GM23248 (cell line): ENCODE results near the gene RFX2. TPM values are rescaled to one million over a fixed set of nuclear protein-coding genes. Genes with fewer than 3 reads are reported as not detected.
A peak's percentile ranks its signal among the peaks of the same experiment; 100 is the strongest.

Experiments used
- DNase-seq: peaks from one replicate; pipeline ENCODE4 v3.0.0-alpha.2; 2015
- H2AFZ ChIP-seq: fragments of 200-600 bp; sonication (generic); 2 replicates; pipeline ENCODE4 v1.6.1; 2016; ENCODE audit warnings: antibody characterized with exemption
- H3F3A ChIP-seq: fragments of 200-600 bp; sonication (generic); 2 replicates; pipeline ENCODE4 v1.6.1; 2016; ENCODE audit warnings: mild to moderate bottlenecking, antibody characterized with exemption, mixed run types; ENCODE audit not compliant: insufficient read depth
- H3K27ac ChIP-seq: fragments of 200-600 bp; sonication (generic); 2 replicates; pipeline ENCODE4 v1.5.1; 2016; ENCODE audit warnings: mild to moderate bottlenecking
- H3K27me3 ChIP-seq: fragments of 200-600 bp; sonication (generic); replicated peaks from 2 replicates; pipeline ENCODE4 v1.6.1; 2016; ENCODE audit warnings: mild to moderate bottlenecking; ENCODE audit not compliant: insufficient read depth
- H3K36me3 ChIP-seq: fragments of 200-600 bp; sonication (generic); 2 replicates; pipeline ENCODE4 v1.6.1; 2016; ENCODE audit warnings: low read depth, mild to moderate bottlenecking
- H3K4me1 ChIP-seq: fragments of 200-600 bp; sonication (generic); 2 replicates; pipeline ENCODE4 v1.6.1; 2016; ENCODE audit warnings: mild to moderate bottlenecking; ENCODE audit not compliant: insufficient read depth
- H3K4me2 ChIP-seq: fragments of 200-600 bp; sonication (generic); one replicate; pipeline ENCODE4 v1.6.1; 2016; ENCODE audit warnings: mild to moderate bottlenecking; ENCODE audit not compliant: unreplicated experiment
- H3K4me3 ChIP-seq: fragments of 200-600 bp; sonication (generic); 2 replicates; pipeline ENCODE4 v1.5.1; 2016; ENCODE audit warnings: mild to moderate bottlenecking
- H3K79me2 ChIP-seq: fragments of 200-600 bp; sonication (generic); 2 replicates; pipeline ENCODE4 v1.6.1; 2016; ENCODE audit warnings: mild to moderate bottlenecking; ENCODE audit not compliant: insufficient read depth
- H3K9ac ChIP-seq: fragments of 200-600 bp; sonication (generic); 2 replicates; pipeline ENCODE4 v1.6.1; 2016; ENCODE audit warnings: mild to moderate bottlenecking
- H3K9me2 ChIP-seq: fragments of 200-600 bp; sonication (generic); 2 replicates; pipeline ENCODE4 v1.6.1; 2016; ENCODE audit warnings: mixed run types, mild to moderate bottlenecking, moderate library complexity; ENCODE audit not compliant: insufficient read depth
- H3K9me3 ChIP-seq: fragments of 200-600 bp; sonication (generic); one replicate; pipeline ENCODE4 v1.6.1; 2017; ENCODE audit warnings: low read depth
- H4K20me1 ChIP-seq: fragments of 200-600 bp; sonication (generic); 2 replicates; pipeline ENCODE4 v1.6.0; 2016; ENCODE audit not compliant: insufficient read depth
- EZH2 ChIP-seq: fragments of 200-600 bp; sonication (generic); IDR thresholded peaks from 2 replicates; pipeline ENCODE4 v1.6.1; 2018; ENCODE audit warnings: antibody characterized with exemption, mild to moderate bottlenecking; ENCODE audit not compliant: insufficient read depth, poor library complexity, severe bottlenecking
- EZH2phosphoT487 ChIP-seq: fragments of 200-600 bp; sonication (generic); IDR thresholded peaks from 2 replicates; pipeline ENCODE4 v1.6.1; 2018; ENCODE audit warnings: antibody characterized with exemption, moderate library complexity, mild to moderate bottlenecking, low read depth; ENCODE audit not compliant: insufficient read depth
- whole genome bisulfite sequencing, 2 experiments: methylation state at CpG; one replicate each; pipeline ENCODE4 v1.1.6; 2015 to 2017; ENCODE audit warnings: low lambda C conversion rate in 2 of 2, low coverage in 1 of 2; ENCODE audit errors: missing lambda C conversion rate in 2 of 2; 5-methylcytosine and 5-hydroxymethylcytosine counted together
- in situ Hi-C: fragments of 300-500 bp; cut with MboI; formaldehyde crosslinking; loops from 2 replicates; pipeline ENCODE4 v1.15.0; 2020
- polyA plus RNA-seq: library from polyadenylated mRNA; unstranded; fragments of >200 nt; fragmentation: Nextera tagmentation; extraction: Ambion mirVana; gene quantifications from 2 replicates; pipeline ENCODE4 v1.2.1, GENCODE V29; 2016
- total RNA-seq: library from RNA; depleted of rRNA; stranded (reverse); fragments of >200 nt; shearing (Covaris generic); gene quantifications from 2 replicates; pipeline ENCODE4 v1.2.3, GENCODE V29; 2014

Gene RFX2
- total and polyA plus RNA-seq, 2 experiments from 2014 or later, result 11.3 to 13.1 TPM

DNA sequence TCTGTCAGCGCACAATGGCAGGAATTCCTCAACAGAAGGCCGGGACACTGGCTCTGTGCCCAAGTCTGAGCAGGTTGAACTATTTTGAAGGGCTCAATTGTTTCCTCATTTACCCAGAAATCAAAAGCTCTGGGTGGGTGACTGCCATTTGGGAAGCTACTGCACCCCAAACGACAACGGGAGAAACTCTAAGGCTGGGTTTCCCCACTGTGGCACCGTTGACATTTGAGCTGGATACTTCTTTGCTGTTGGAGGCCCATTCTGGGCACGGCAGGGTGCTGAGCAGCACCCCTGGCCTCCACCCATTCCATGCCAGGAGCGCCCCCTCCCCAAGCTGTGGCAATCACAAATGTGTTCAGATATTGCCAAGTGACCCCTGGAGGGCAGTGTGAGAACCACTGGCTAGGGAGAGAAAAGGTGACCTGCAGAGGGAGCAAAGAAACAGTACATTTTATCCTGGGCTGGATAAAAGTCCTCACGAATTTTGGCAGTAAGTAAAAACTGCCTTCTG, 62.5 kb downstream of the RFX2 start:
- Histone ChIP-seq H3K36me3 (no peaks in the 10 kb centered on the region), H4K20me1 (no peaks in the 10 kb centered on the region), H3K9me2 (no peaks in the 10 kb centered on the region), H3K4me1 (no peaks in the 10 kb centered on the region), H3K4me2 (no peak overlapping the region), H3K27me3 (no peaks in the 10 kb centered on the region), H3F3A (no peaks in the 10 kb centered on the region), H3K27ac (no peak overlapping the region), H2AFZ (no peak overlapping the region), H3K9ac (0 out of 2 replicates have a peak overlapping the region, but pooled peaks have one; percentile 15), H3K9me3 (no peaks in the 10 kb centered on the region), H3K4me3 (no peak overlapping the region), H3K79me2 (peaks cover 8% of the 10 kb centered on the region; the same call in 1 of the 2 replicates)
- TF ChIP-seq EZH2phosphoT487, result no peak
- TF ChIP-seq EZH2, result no peak
- peak; percentile 76 for DNase-seq
- WGBS, 2 experiments, result 49 to 58% methylated on average over 8 of the region's 8 CpGs
- in situ Hi-C loops, result loop anchor here (10.0 kb wide), 1 partner anchor 77 kb away; no protein-coding TSS in a partner anchor

- in situ Hi-C loops, result loop anchor here (10.0 kb wide), 1 partner anchor 78 kb away; no protein-coding TSS in a partner anchor
- Histone ChIP-seq H4K20me1 (no peaks in the 10 kb centered on the region), H3K9me2 (no peaks in the 10 kb centered on the region), H3K4me3 (no peak overlapping the region), H3K27ac (no peak overlapping the region), H2AFZ (no peak overlapping the region), H3K9ac (no peak overlapping the region), H3K4me2 (no peak overlapping the region), H3K27me3 (no peaks in the 10 kb centered on the region), H3K9me3 (no peaks in the 10 kb centered on the region), H3K36me3 (no peaks in the 10 kb centered on the region), H3F3A (no peaks in the 10 kb centered on the region), H3K4me1 (no peaks in the 10 kb centered on the region), H3K79me2 (peaks cover 3% of the 10 kb centered on the region; the same call in 1 of the 2 replicates)
- TF ChIP-seq EZH2phosphoT487, result no peak
- TF ChIP-seq EZH2, result no peak
- WGBS, 2 experiments, result 96 to 98% methylated on average over 18 of the region's 18 CpGs
- DNase-seq, result no peak
Measured at GRCh38 chr19:6047256-6047655, 63.0 kb downstream of the RFX2 start.

- in situ Hi-C loops, result loop anchor here (10.0 kb wide), 1 partner anchor 80 kb away; no protein-coding TSS in a partner anchor
- Histone ChIP-seq H3K4me1 (no peaks in the 10 kb centered on the region), H3K36me3 (no peaks in the 10 kb centered on the region), H3K27me3 (no peaks in the 10 kb centered on the region), H3K79me2 (no peaks in the 10 kb centered on the region), H3K9me2 (no peaks in the 10 kb centered on the region), H3K9ac (no peak overlapping the region), H3K4me2 (no peak overlapping the region), H3K4me3 (no peak overlapping the region), H4K20me1 (no peaks in the 10 kb centered on the region), H3K9me3 (no peaks in the 10 kb centered on the region), H2AFZ (no peak overlapping the region), H3F3A (no peaks in the 10 kb centered on the region), H3K27ac (no peak overlapping the region)
- WGBS, 2 experiments, result 92 to 96% methylated on average over 7 of the region's 7 CpGs
- no peak for DNase-seq
- TF ChIP-seq EZH2phosphoT487 (no peak), EZH2 (no peak)
Measured at GRCh38 chr19:6045108-6045507, 65.2 kb downstream of the RFX2 start.

DNA sequence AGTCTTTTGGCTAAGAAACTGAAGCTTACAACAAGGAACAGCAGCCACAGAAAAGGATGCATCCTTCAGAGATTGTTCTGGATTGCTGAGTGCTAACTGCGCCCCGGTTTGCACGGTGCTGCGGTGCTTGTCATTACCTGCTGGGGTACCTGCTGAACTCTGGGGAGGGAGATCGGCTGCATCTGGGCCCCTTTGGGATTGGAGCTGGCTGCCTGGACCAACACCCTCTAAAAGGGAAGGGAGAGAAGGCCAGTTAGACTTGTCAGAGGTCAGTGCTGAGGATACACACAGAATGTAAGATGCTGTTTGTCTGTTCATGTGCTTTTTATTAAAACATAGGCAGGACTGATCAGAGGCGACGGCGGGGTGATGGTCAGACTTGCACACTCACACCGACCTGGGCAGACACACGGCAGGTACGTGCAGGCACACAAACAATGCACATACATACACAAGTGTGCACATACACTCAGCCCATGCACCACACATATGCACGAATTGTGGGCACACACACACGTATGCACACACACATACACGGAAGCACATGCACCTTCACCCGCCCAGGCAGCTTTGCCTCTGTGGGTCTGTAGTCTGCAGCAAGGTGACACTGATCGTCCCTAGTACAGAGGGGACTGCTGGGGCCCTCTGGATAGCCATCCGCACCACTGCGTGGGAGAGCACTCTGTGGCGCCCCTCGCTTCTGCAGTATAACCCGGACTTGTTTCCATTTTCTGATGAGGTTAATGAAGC, 66.1 kb downstream of the RFX2 start:
- Histone ChIP-seq H3K9ac (no peak overlapping the region), H3K79me2 (no peaks in the 10 kb centered on the region), H3K9me2 (no peaks in the 10 kb centered on the region), H3K9me3 (no peaks in the 10 kb centered on the region), H3K27me3 (no peaks in the 10 kb centered on the region), H2AFZ (no peak overlapping the region), H3K27ac (no peak overlapping the region), H4K20me1 (no peaks in the 10 kb centered on the region), H3K4me3 (no peak overlapping the region), H3F3A (0 out of 2 replicates have a peak, but pooled peaks cover 2% of the 10 kb centered on the region), H3K36me3 (no peaks in the 10 kb centered on the region), H3K4me2 (no peak overlapping the region), H3K4me1 (no peaks in the 10 kb centered on the region)
- no peak for TF ChIP-seq EZH2
- no peak for TF ChIP-seq EZH2phosphoT487
- WGBS, 2 experiments, result 89% methylated on average over 21 of the region's 21 CpGs
- in situ Hi-C loops, result loop anchor here (10.0 kb wide), 1 partner anchor 81 kb away; no protein-coding TSS in a partner anchor
- DNase-seq, result no peak
